ENCODE measurements around the gene TRPM4.

GRCh38 chr19:49149652-49150105 lies 7.9 kb upstream of the TRPM4 start:
- TF ChIP-seq CTCF (IDR thresholded peaks at IDR 0.05) = no peak
- TF ChIP-seq POLR2AphosphoS5 (IDR thresholded peaks at IDR 0.05) = peak in 2 of 3 donors; percentile 40 to 51

Measured in suprapubic skin (tissue), 3 donors.